ENCODE measurements around the gene STIM1.
"Not testable (repeated sequence)": the region's sequence is repeated elsewhere in the genome, so short reads cannot be mapped to it uniquely, and the experiment has no call there.

Gene STIM1

GRCh38 chr11:3986301-3986700, 130.8 kb downstream of the STIM1 start:
- no peak for DNase-seq

GRCh38 chr11:3989276-3989920, 133.9 kb downstream of the STIM1 start:
- no peak for DNase-seq

GRCh38 chr11:3989921-3990290, 134.4 kb downstream of the STIM1 start:
- no peak for DNase-seq

- DNase-seq = no peak
Observed at GRCh38 chr11:3990406-3990805, 134.9 kb downstream of the STIM1 start.

GRCh38 chr11:3992964-3993363, 137.5 kb downstream of the STIM1 start:
- no peak for DNase-seq

- DNase-seq = no peak
Observed at GRCh38 chr11:3994030-3994640, 138.7 kb downstream of the STIM1 start.

GRCh38 chr11:3995307-3995706, 139.8 kb downstream of the STIM1 start:
- DNase-seq = no peak

- DNase-seq = no peak
Observed at GRCh38 chr11:3995949-3996554, 140.6 kb downstream of the STIM1 start.

GRCh38 chr11:3996651-3997050, 141.2 kb downstream of the STIM1 start:
- DNase-seq = no peak

GRCh38 chr11:4004753-4005152, 149.3 kb downstream of the STIM1 start:
- DNase-seq = not testable (repeated sequence)

GRCh38 chr11:4006946-4007680, 151.6 kb downstream of the STIM1 start:
- no peak for DNase-seq

GRCh38 chr11:4008116-4008515, 152.7 kb downstream of the STIM1 start:
- no peak for DNase-seq

- DNase-seq = not testable (repeated sequence)
Observed at GRCh38 chr11:4016602-4017001, 161.1 kb downstream of the STIM1 start.

GRCh38 chr11:4017129-4017528, 161.7 kb downstream of the STIM1 start:
- no peak for DNase-seq

GRCh38 chr11:4018641-4019040, 163.2 kb downstream of the STIM1 start:
- DNase-seq = no peak

GRCh38 chr11:4019891-4020290, 164.4 kb downstream of the STIM1 start:
- no peak for DNase-seq

- DNase-seq = no peak
Observed at GRCh38 chr11:4022669-4023068, 167.2 kb downstream of the STIM1 start.

GRCh38 chr11:4025248-4025966, 169.9 kb downstream of the STIM1 start:
- no peak for DNase-seq

GRCh38 chr11:4025967-4026324, 170.5 kb downstream of the STIM1 start:
- DNase-seq = no peak

- no peak for DNase-seq
Observed at GRCh38 chr11:4026389-4026788, 170.9 kb downstream of the STIM1 start.

GRCh38 chr11:4027746-4028145, 172.3 kb downstream of the STIM1 start:
- DNase-seq = no peak

- no peak for DNase-seq
Observed at GRCh38 chr11:4030197-4030596, 174.7 kb downstream of the STIM1 start.

GRCh38 chr11:4032097-4032496, 176.6 kb downstream of the STIM1 start:
- DNase-seq = no peak
